C1 segment of cervical spinal cord (tissue), 14 donors: ENCODE measurements around the gene XCL2.
"Not testable (repeated sequence)": the region's sequence is repeated elsewhere in the genome, so short reads cannot be mapped to it uniquely, and the experiment has no call there.

Source experiments
- DNase-seq, 14 donors: peaks; one replicate each; lab custom pipeline; 2025; lab: John Stamatoyannopoulos, UW

Gene XCL2

DNA sequence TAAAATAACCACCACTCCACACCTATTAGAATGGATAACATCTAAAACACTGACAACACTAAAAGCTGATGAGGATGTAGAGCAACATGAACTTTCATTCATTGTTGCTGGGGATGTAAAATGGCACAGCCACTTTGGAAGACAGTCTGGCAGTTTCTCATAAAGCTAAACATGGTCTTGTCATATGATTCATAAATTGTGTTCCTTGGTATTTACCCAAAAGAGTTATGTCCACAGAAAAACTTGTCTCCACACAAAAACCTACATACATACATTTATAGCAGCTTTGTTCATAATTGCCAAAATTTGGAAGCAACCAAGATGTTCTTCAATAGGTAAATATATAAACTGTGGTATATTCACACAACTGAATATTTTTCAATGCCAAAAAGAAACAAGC lies 16.6 kb upstream of the XCL2 start:
- DNase-seq = no peak

GRCh38 chr1:168556647-168557046 lies 12.8 kb upstream of the XCL2 start:
- no peak for DNase-seq

DNA sequence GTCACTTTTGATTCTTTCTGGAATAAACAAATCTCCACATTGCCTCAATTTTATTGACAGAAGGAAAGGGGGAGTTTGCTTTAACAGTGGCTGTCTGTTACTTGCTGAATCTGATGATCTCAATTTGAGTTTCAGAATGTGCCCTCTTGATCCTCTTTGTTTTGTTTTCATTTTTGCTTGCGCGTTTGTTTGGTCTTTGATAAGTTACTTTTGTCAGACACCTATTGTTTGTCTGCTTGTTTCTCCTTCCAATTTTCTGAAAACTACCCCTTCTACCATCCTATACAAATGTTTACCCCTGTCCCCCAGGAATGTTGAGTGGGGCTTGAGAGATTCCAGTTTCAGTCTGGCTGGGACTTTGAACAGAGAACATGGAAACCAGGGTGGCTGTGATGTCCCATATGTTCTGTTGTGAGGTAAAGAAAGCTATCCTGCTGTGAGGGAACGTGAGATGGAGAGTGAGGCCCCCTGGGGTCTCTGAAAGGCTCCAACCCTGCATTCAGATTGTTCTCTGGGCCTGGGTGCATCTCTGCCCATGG lies 11.8 kb upstream of the XCL2 start:
- DNase-seq = no peak

DNA sequence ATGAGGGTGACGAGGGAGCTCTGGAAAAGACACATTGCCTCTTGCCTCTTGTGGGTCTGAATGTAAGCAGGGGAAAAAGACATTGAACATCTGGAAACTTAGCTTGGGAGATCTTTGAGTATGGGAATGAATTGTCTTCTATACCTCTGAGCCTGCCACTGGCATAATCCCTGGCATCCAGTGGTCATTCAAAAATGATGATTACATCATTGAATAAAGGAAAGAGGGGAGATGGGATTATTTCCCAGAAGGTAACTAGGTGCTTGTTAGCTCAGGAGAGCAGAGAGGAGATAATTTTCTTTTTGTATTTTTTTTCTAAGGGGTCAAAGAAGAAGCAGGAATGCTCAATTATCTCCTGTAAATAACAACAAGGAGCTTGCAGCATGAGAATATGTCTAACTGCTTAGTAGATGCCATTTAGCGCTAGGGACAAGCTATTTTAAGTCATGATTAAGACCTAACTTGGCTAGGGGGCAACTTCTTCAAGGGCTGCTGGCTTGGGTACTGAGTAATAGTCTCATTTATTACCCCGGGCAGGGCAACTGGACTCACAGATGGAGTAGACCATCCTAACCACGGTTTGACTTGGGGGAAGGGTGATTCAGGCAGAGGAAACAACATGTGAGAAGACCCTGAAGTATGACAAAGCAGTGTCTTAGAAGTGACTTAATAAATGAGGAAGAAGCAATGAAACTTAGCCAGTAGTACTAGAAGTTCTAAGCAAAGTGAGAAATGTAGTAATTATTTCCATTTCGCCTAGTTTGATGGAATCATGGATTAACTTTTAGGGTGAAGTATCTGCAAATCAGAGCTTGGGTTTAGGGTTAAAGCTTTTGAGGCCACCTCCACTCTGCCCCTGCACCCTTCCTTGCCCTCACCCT lies 11.0 kb upstream of the XCL2 start:
- no peak for DNase-seq

DNA sequence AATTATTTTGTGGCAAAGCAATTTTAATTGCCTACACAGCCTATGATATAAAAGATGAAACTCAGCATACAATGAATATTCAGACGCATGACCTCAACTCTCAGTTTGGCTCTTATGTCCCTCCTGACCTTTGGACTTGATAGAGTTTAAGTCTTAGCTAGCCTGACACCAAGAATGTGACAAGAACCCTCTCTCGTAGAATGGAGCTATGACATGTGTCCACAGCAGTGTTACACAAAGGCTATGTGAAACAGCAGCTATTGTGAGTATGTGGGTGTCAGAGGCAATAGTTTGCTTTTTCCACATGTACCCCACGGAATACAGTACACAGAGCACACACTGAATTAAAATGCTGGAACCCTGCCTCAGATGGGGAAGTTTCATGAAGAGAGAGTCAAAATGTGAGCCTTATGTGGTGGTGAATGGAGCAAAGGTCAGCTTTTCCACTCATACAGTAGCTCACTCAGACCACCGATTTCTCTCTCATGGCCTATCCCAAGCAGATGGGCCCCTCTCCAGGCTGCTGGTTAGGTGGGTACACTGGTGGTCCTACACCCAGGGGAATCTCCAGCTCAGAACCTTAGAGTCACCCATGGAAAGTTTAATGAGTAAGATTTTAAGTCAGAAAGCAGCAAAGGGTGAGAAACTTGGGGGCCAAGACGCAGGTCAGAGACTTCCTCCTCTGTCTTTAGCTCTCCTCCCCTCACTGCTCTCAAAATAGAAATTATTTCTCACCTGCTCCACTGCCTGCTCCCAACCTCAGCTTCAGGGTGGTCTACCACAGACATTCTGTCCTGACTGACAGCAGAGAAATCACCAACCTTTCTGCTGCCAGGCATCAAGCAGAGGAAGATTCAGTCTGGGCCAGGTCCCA lies 10.1 kb upstream of the XCL2 start:
- no peak for DNase-seq

GRCh38 chr1:168552961-168553360 lies 9.2 kb upstream of the XCL2 start:
- no peak for DNase-seq

GRCh38 chr1:168551688-168552087 lies 7.9 kb upstream of the XCL2 start:
- DNase-seq = no peak

- no peak for DNase-seq
Observed at GRCh38 chr1:168550971-168551370, 7.2 kb upstream of the XCL2 start.

DNA sequence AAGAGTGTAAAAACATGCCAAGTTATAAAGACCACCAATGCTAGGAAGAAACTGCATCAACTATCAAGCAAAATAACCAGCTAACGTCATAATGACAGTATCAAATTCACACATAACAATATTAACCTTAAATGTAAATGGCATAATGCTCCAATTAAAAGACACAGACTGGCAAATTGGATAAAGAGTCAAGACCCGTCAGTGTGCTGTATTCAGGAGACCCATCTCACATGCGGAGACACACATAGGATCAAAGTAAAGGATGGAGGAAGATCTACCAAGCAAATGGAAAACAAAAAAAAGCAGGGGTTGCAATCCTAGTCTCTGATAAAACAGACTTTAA lies 2.7 kb upstream of the XCL2 start:
- not testable (repeated sequence) for DNase-seq

- DNase-seq = not testable (repeated sequence)
Observed at GRCh38 chr1:168545678-168546552, 2.1 kb upstream of the XCL2 start.

DNA sequence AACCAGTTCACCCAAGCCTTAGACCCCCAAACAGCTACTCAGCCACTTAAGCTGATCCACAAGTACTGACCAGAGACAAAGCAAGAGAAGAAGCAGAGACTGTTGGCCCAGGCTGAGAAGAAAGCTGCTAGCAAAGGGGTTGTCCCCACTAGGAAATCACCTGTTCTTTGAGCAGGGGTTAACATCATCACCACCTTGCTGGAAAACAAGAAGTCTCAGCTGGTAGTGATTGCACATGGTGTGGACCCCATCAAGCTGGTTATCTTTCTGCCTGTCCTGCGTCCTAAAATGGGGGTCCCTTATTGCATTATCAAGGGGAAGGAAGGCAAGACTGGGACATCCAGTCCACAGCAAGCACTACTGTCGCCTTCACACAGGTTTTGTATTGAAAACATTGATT lies 819 bp downstream of the XCL2 start:
- not testable (repeated sequence) for DNase-seq

DNA sequence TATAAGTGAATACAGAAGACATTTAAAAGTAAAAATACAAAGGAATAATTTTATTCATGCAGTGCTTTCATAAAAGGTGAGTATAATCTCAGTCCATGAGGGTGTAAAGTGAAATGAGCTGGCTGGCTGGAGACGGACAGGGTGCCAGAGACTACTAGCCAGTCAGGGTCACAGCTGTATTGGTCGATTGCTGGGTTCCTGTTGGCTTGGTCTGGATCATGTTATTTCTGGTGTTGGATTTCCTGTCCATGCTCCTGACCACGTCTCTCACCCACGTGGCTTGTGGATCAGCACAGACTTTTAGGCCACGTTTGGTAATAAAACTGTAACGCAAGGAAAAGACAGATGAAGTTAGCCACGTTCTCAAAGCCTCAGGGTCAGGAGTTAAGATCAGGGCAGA lies 3.0 kb downstream of the XCL2 start:
- DNase-seq = peak in 2 of 14 donors; percentile 3 to 6

- no peak for DNase-seq
Observed at GRCh38 chr1:168535536-168535935, 8.3 kb downstream of the XCL2 start.

- DNase-seq = no peak
Observed at GRCh38 chr1:168531615-168532345, 12.0 kb downstream of the XCL2 start.

- no peak for DNase-seq
Observed at GRCh38 chr1:168529518-168529917, 14.3 kb downstream of the XCL2 start.

DNA sequence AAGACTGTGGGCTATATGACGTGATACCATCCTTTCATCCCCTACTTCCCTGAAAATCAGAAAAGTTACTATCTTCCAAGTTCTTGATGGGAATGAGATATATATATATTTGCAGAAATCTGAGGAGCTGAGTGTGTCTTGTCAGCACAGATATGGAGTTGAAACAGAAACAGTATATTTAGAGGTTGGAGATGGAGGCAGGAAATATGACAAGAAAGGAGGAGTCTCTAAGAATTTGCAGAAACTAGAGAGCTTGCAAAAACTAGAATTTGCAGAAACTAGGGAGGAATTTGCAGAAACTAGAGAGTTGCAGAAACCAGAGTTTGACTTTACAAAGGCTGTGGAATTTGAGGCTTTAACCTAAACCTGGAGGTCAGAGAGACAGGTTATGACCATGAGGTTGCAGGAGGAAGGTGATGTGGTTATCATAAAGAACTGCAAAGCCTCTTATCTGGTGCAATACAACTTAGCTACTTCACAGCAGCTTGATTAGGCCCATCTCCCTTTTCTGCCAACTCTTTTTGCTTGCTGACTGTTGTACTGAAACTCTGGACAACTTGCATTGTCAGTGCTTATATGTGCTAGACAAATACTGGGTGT lies 22.3 kb downstream of the XCL2 start:
- DNase-seq = no peak

GRCh38 chr1:168520832-168521231 lies 23.0 kb downstream of the XCL2 start:
- DNase-seq = no peak

GRCh38 chr1:168520052-168520751 lies 23.6 kb downstream of the XCL2 start:
- no peak for DNase-seq

- no peak for DNase-seq
Observed at GRCh38 chr1:168518813-168519212, 25.0 kb downstream of the XCL2 start.

DNA sequence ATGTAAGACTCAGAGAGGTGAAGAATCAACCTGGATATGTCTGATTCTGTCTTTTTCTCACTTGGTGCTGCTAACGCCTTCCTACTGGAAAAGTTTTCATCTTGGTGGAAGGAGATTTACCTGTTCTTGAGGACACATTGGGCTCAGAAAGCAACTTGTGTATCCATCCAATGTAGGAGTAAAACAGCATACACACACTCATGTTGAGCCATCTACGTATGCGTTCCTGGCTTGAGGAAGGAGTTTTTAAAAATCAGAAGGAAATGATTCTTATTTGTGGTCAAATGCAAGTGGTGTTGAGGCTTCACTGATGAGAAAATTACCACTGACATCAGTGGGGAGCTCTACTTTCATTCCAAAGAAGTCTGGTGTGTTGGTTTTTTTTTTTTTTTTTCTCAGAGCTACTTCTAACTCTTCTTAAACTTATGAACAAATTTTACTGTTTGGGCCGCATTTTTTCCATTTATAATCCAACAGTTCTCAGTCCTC lies 25.6 kb downstream of the XCL2 start:
- no peak for DNase-seq
